ENCODE data around the gene ECM1.

Gene ECM1

GRCh38 chr1:150546294-150546937 is 38.5 kb downstream of the ECM1 start:
- no peak for DNase-seq

- DNase-seq = no peak
Observed at GRCh38 chr1:150548324-150548631, 40.4 kb downstream of the ECM1 start.

GRCh38 chr1:150548632-150549495 is 41.0 kb downstream of the ECM1 start, which contains the start of gene ADAMTSL4:
Gene ADAMTSL4 (plus strand): TSS chr1:150549408. CDS start chr1:150552289, 2,881 bp downstream.
- peak; percentile 59 to 95 for DNase-seq

GRCh38 chr1:150549496-150550221 is 41.8 kb downstream of the ECM1 start:
- no peak for DNase-seq

GRCh38 chr1:150550222-150551050 is 42.5 kb downstream of the ECM1 start:
- peak in 1 of 2 experiments; percentile 56 for DNase-seq

- peak in 1 of 2 experiments; percentile 56 for DNase-seq
Observed at GRCh38 chr1:150551051-150551783, 43.3 kb downstream of the ECM1 start.

- DNase-seq = no peak
Observed at GRCh38 chr1:150551784-150552127, 43.8 kb downstream of the ECM1 start.

GRCh38 chr1:150552128-150552910 is 44.4 kb downstream of the ECM1 start:
- DNase-seq = peak in 1 of 2 experiments; percentile 33

- no peak for DNase-seq
Observed at GRCh38 chr1:150552911-150553289, 45.0 kb downstream of the ECM1 start.

- DNase-seq = no peak
Observed at GRCh38 chr1:150553392-150554085, 45.6 kb downstream of the ECM1 start.

GRCh38 chr1:150554086-150554452 is 46.2 kb downstream of the ECM1 start:
- no peak for DNase-seq

GRCh38 chr1:150555198-150555970 is 47.5 kb downstream of the ECM1 start:
- DNase-seq = no peak

- no peak for DNase-seq
Observed at GRCh38 chr1:150555971-150556865, 48.3 kb downstream of the ECM1 start.

- DNase-seq = no peak
Observed at GRCh38 chr1:150557065-150557600, 49.2 kb downstream of the ECM1 start.

GRCh38 chr1:150557813-150558212 is 49.9 kb downstream of the ECM1 start:
- DNase-seq = no peak

- DNase-seq = no peak
Observed at GRCh38 chr1:150558303-150558704, 50.4 kb downstream of the ECM1 start.

GRCh38 chr1:150558761-150559655 is 51.1 kb downstream of the ECM1 start:
- no peak for DNase-seq

GRCh38 chr1:150559656-150560010 is 51.7 kb downstream of the ECM1 start:
- no peak for DNase-seq

Measured in NCI-H526 (cell line).